BLaER1 treated with 17β-estradiol and CSF1 and Interleukin-3, amounts not matched to agents 10 nM and 100 nM (cell line): Measurements from ENCODE around the gene NEU2.
A peak's percentile ranks its signal among the peaks of the same experiment; 100 is the strongest.
"Not testable (repeated sequence)": the region's sequence is repeated elsewhere in the genome, so short reads cannot be mapped to it uniquely, and the experiment has no call there.

Source experiments
- H3K27ac ChIP-seq, 11 experiments: shearing (Covaris generic); formaldehyde crosslinking; 2 replicates each; pipeline ENCODE4 v1.8.1; 2022
- H3K27me3 ChIP-seq, 11 experiments: shearing (Covaris generic); formaldehyde crosslinking; 2 replicates each; pipeline ENCODE4 v1.8.1; 2022
- H3K36me3 ChIP-seq, 11 experiments: shearing (Covaris generic); formaldehyde crosslinking; 2 replicates each; pipeline ENCODE4 v1.8.1; 2022
- H3K4me1 ChIP-seq, 10 experiments: shearing (Covaris generic); formaldehyde crosslinking; 2 replicates each; pipeline ENCODE4 v1.8.1; 2022
- H3K4me2 ChIP-seq, 11 experiments: shearing (Covaris generic); formaldehyde crosslinking; 2 replicates each; pipeline ENCODE4 v1.8.1; 2022
- H3K4me3 ChIP-seq, 10 experiments: shearing (Covaris generic); formaldehyde crosslinking; 2 replicates each; pipeline ENCODE4 v1.8.1; 2022
- H3K9ac ChIP-seq, 11 experiments: shearing (Covaris generic); formaldehyde crosslinking; 2 replicates each; pipeline ENCODE4 v1.8.1; 2022
- H3K9me3 ChIP-seq, 11 experiments: shearing (Covaris generic); formaldehyde crosslinking; replicated peaks in 1 of 11; 2 replicates each; pipeline ENCODE4 v1.8.1; 2022
- H4K20me1 ChIP-seq, 11 experiments: shearing (Covaris generic); formaldehyde crosslinking; 2 replicates each; pipeline ENCODE4 v1.8.1; 2022
- Cebpa-rat ChIP-seq, 11 experiments: shearing (Covaris generic); IDR thresholded peaks; 2 replicates each; pipeline ENCODE4 v1.8.1; 2022

NEU2 gene

GRCh38 chr2:233048569-233049193 is 16.2 kb downstream of the NEU2 start:
- Histone ChIP-seq H3K4me3 (no peak overlapping the region), H3K27me3 (no peaks in the 10 kb centered on the region), H3K4me2 (no peak overlapping the region), H4K20me1 (no peaks in the 10 kb centered on the region), H3K27ac (no peak overlapping the region), H3K9ac (no peak overlapping the region), H3K9me3 (no peaks in the 10 kb centered on the region), H3K36me3 (no peaks in the 10 kb centered on the region), H3K4me1 (peaks cover 0 to 7% (median 0%) of the 10 kb centered on the region in 10 experiments; a peak in 4 of 20 replicates)
- TF ChIP-seq Cebpa-rat (IDR thresholded peaks at IDR 0.05), result no peak

- no peak overlapping the region for H3K4me2 ChIP-seq
- no peaks in the 10 kb centered on the region for H3K27me3 ChIP-seq
- H3K4me3 ChIP-seq, result no peak overlapping the region
- no peaks in the 10 kb centered on the region for H4K20me1 ChIP-seq
- H3K9me3 ChIP-seq, result no peaks in the 10 kb centered on the region
- H3K9ac ChIP-seq, result no peak overlapping the region
- H3K27ac ChIP-seq, result no peak overlapping the region
- TF ChIP-seq Cebpa-rat (IDR thresholded peaks at IDR 0.05), result no peak
- H3K36me3 ChIP-seq, result no peaks in the 10 kb centered on the region
- peaks cover 0 to 7% (median 0%) of the 10 kb centered on the region in 10 experiments; a peak in 4 of 20 replicates for H3K4me1 ChIP-seq
Measured at GRCh38 chr2:233049194-233049761, 16.8 kb downstream of the NEU2 start.

- Histone ChIP-seq H3K4me1 (peaks cover 0 to 7% (median 0%) of the 10 kb centered on the region in 10 experiments; a peak in 4 of 20 replicates), H3K36me3 (no peaks in the 10 kb centered on the region), H3K9me3 (no peaks in the 10 kb centered on the region), H3K27ac (no peak overlapping the region), H3K4me3 (no peak overlapping the region), H4K20me1 (no peaks in the 10 kb centered on the region), H3K4me2 (no peak overlapping the region), H3K9ac (no peak overlapping the region), H3K27me3 (no peaks in the 10 kb centered on the region)
- TF ChIP-seq Cebpa-rat (IDR thresholded peaks at IDR 0.05), result no peak
Measured at GRCh38 chr2:233051241-233052149, 19.0 kb downstream of the NEU2 start.

- H3K4me3 ChIP-seq, H3K9me3 ChIP-seq, H3K9ac ChIP-seq, H3K27me3 ChIP-seq, H3K27ac ChIP-seq, H3K4me2 ChIP-seq, H3K4me1 ChIP-seq, H3K36me3 ChIP-seq, H4K20me1 ChIP-seq: not testable (repeated sequence)
Measured at GRCh38 chr2:233052517-233052916, 20.0 kb downstream of the NEU2 start.

- H3K9me3 ChIP-seq, result no peaks in the 10 kb centered on the region
- no peaks in the 10 kb centered on the region for H4K20me1 ChIP-seq
- H3K36me3 ChIP-seq, result no peaks in the 10 kb centered on the region
- no peak overlapping the region for H3K4me3 ChIP-seq
- H3K4me1 ChIP-seq, result peaks cover 6 to 10% (median 7%) of the 10 kb centered on the region in 10 experiments
- no peak for TF ChIP-seq Cebpa-rat (IDR thresholded peaks at IDR 0.05)
- no peaks in the 10 kb centered on the region for H3K27me3 ChIP-seq
- H3K9ac ChIP-seq, result peak overlapping the region in 1 of 11 experiments; percentile 25; a peak in 1 of 22 replicates
- H3K27ac ChIP-seq, result no peak overlapping the region
- peak overlapping the region in 1 of 11 experiments; percentile 22; a peak in 1 of 22 replicates for H3K4me2 ChIP-seq
Measured at GRCh38 chr2:233053928-233054784, 21.7 kb downstream of the NEU2 start.

- H3K36me3 ChIP-seq, result no peaks in the 10 kb centered on the region
- H4K20me1 ChIP-seq, result no peaks in the 10 kb centered on the region; a peak in 1 of 22 replicates
- TF ChIP-seq Cebpa-rat (IDR thresholded peaks at IDR 0.05), result no peak
- H3K4me2 ChIP-seq, result no peak overlapping the region
- no peak overlapping the region for H3K9ac ChIP-seq
- H3K27ac ChIP-seq, result no peak overlapping the region
- no peak overlapping the region for H3K4me3 ChIP-seq
- H3K4me1 ChIP-seq, result peaks cover 13 to 18% (median 15%) of the 10 kb centered on the region in 10 experiments
- H3K27me3 ChIP-seq, result no peaks in the 10 kb centered on the region
- no peaks in the 10 kb centered on the region for H3K9me3 ChIP-seq
Measured at GRCh38 chr2:233055362-233055761, 22.9 kb downstream of the NEU2 start.

GRCh38 chr2:233056961-233057605 is 24.6 kb downstream of the NEU2 start:
- TF ChIP-seq Cebpa-rat (IDR thresholded peaks at IDR 0.05), result no peak
- Histone ChIP-seq H3K9ac (no peak overlapping the region), H3K36me3 (peaks cover 0 to 8% (median 0%) of the 10 kb centered on the region in 11 experiments; a peak in 2 of 22 replicates), H3K4me3 (no peak overlapping the region), H3K9me3 (no peaks in the 10 kb centered on the region), H3K27ac (no peak overlapping the region), H3K4me2 (no peak overlapping the region), H4K20me1 (peaks cover 0 to 17% (median 12%) of the 10 kb centered on the region in 11 experiments; a peak in 21 of 22 replicates), H3K27me3 (no peaks in the 10 kb centered on the region), H3K4me1 (peaks cover 14 to 25% (median 21%) of the 10 kb centered on the region in 10 experiments)
